ENCODE data around the gene ELOA2.
"Not testable (repeated sequence)": the region's sequence is repeated elsewhere in the genome, so short reads cannot be mapped to it uniquely, and the experiment has no call there.

ELOA2 gene, protein sequence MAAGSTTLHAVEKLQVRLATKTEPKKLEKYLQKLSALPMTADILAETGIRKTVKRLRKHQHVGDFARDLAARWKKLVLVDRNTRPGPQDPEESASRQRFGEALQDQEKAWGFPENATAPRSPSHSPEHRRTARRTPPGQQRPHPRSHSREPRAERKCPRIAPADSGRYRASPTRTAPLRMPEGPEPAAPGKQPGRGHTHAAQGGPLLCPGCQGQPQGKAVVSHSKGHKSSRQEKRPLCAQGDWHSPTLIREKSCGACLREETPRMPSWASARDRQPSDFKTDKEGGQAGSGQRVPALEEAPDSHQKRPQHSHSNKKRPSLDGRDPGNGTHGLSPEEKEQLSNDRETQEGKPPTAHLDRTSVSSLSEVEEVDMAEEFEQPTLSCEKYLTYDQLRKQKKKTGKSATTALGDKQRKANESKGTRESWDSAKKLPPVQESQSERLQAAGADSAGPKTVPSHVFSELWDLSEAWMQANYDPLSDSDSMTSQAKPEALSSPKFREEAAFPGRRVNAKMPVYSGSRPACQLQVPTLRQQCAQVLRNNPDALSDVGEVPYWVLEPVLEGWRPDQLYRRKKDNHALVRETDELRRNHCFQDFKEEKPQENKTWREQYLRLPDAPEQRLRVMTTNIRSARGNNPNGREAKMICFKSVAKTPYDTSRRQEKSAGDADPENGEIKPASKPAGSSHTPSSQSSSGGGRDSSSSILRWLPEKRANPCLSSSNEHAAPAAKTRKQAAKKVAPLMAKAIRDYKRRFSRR

GRCh38 chr18:47035156-47035671 is at the start of gene ELOA2:
TSS of gene ELOA2 (minus strand) at chr18:47035621. CDS start at chr18:47035264, 357 bp downstream.
- no peak for DNase-seq (ENCODE audit: low read depth)

DNA sequence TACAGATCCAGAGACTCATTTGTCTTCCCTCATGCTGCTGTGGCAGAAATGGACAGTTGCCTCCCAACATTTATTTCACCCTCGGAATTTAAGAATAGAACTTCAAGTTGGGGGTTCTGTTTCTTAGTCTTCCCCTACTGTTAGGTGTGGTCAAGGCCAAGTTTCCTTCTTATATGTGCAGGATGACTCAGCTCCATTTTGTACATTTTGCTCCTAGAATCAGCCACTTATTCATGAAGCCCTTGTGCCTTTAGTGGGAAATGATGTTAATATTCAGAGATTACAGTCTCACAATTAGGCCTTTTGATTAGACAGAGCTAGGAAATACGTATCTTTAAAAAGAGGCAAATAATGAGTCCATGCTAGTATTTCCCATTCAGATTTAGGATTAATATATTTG is 46.2 kb upstream of the ELOA2 start:
- DNase-seq (ENCODE audit: low read depth) = no peak

DNA sequence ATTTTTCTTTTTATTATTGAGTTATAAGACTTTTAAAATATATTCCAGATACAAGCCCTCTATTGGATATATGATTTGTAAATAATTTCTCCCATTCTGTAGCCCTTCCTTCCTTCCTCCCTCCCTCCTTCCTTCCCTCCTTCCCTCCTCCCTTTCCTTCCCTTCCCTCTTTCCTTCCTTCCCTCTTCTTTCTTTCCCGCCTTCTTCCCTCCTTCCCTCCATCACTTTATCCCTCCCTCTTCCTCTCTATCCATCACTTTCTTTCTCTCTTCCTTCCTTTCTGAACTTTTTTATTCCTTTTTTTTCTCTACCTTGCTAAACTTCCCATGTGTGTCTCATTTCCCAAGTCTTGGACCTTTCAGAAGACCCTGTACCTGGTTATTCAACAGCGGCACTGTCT is 45.5 kb upstream of the ELOA2 start:
- no peak for DNase-seq (ENCODE audit: low read depth)

DNA sequence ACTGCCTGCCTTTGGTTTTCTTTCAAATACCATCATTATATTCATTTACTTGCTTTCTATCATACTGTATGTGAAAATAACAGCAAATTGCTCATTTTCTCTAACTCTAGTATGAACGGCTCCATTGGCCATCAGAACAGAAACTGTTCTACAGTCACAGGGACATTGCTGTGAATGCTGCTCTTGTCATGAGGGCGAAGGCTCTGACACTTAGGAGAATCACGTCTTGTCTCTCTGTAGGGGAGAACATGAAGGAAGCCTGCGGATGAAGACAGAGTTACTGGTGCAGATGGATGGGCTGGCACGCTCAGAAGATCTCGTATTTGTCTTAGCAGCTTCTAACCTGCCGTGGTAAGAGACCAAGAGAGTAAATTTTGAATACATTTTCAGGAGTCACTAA is 41.7 kb upstream of the ELOA2 start:
- no peak for DNase-seq (ENCODE audit: low read depth)

DNA sequence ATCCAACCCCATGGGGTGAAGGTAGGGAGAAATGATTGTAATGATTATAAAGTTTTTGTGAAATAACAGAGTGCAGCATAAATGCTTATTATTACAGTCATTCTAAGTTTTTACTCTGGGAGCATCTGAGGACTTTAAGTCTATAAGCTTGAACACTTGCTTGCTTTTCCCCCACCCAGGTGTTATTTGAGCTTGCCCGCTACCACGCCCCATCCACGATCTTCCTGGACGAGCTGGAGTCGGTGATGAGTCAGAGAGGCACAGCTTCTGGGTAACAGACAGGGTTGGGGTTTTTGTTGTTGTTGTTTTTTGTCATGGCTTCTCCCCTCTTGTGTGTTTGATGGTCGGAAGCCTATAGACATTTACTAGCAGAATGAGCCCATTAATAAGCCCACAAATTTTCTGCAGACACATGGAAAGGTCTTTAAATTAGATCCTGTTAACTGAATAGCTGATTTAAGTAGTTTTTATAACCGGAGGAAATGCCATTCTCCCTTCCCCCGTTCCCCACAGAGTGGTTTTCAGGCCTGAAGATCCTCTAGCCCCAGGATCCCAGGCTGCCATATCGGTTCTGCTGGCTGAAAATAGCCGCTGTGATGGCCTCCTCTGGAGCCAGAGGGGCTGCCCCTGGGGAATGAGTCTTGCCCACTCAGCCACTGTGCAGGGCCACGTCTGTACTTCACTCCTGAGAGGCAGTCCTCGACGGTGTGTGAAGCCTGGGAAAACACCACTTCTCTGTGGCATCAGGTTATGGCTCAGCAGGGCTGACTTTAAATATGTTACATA is 39.9 kb upstream of the ELOA2 start:
- DNase-seq (ENCODE audit: low read depth) = no peak

- DNase-seq (ENCODE audit: low read depth) = no peak
Observed at GRCh38 chr18:47067648-47068047, 32.2 kb upstream of the ELOA2 start.

DNA sequence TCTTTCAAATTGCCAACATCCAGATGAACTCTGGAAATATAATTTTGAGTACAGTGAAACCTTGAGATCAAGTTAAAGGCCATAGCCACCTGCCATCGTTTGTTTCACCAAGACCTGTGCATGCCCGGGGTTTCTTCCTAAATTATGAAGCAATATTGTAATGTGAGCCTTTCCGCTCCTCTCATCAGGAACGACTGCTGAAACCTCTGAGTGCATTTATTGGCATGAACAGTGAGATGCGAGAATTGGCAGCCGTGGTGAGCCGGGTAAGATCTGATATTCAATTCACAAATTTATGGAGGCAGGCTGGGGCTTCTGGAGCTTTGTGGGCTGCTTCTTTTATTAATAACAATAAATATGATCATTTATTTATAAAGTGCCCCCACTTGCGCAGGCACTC is 27.7 kb upstream of the ELOA2 start:
- DNase-seq (ENCODE audit: low read depth) = no peak

GRCh38 chr18:47062471-47062870 is 27.1 kb upstream of the ELOA2 start:
- no peak for DNase-seq (ENCODE audit: low read depth)

GRCh38 chr18:47054369-47054768 is 18.9 kb upstream of the ELOA2 start:
- DNase-seq (ENCODE audit: low read depth) = no peak

DNA sequence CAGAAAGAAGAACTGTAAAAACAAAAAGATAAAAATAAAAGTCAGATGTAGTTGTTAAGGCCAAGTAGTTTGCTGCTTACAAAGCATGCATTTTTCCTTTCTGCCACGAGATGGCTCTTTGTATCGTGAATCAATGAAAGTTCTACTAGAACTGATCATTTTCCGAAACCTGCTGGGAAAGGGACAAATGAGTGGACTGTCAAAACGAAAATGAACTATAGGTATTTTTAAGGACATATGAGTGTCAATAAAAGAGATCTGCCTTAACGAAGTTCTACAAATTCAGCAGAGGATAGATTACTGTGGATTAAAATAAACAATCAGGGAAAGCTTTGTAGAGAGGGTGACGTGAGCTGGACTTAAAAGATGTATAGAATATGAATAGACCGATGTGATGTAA is 15.0 kb upstream of the ELOA2 start:
- DNase-seq (ENCODE audit: low read depth) = no peak

DNA sequence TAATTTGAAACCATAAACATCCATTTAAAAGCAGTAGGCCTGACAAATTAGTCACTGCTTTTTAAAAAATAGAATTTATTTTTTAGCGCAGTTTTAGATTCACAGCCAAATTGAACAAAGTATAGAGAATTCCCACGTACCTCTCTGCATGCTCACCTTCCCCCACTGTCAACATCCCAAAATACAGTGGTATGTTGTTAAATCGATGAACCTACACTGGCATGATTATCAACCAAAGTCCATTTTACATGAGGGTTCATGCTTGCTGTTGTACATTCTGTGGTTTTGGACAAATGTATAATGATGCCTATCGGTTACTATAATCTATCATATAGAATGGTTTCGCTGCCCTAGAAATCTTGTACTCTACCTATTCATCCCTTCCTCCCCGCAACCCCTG is 5.6 kb upstream of the ELOA2 start:
- no peak for DNase-seq (ENCODE audit: low read depth)

- DNase-seq (ENCODE audit: low read depth) = no peak
Observed at GRCh38 chr18:47036927-47037578, 1.6 kb upstream of the ELOA2 start.

- no peak for DNase-seq (ENCODE audit: low read depth)
Observed at GRCh38 chr18:47036298-47036874, 965 bp upstream of the ELOA2 start.

- DNase-seq (ENCODE audit: low read depth) = not testable (repeated sequence)
Observed at GRCh38 chr18:47034591-47034990, 830 bp downstream of the ELOA2 start.

DNA sequence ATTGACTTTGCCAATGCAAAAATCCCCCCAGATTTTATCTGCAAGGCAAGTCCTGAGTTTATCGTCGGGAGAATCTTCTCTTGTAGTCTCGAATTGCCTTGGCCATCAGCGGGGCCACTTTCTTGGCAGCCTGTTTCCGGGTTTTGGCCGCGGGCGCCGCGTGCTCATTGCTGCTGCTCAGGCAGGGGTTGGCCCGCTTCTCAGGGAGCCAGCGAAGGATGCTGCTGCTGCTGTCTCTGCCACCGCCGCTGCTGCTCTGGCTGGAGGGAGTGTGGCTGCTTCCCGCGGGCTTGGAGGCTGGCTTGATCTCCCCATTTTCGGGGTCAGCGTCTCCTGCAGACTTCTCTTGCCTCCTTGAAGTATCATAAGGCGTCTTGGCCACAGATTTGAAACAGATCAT is 2.5 kb downstream of the ELOA2 start:
- no peak for DNase-seq (ENCODE audit: low read depth)

DNA sequence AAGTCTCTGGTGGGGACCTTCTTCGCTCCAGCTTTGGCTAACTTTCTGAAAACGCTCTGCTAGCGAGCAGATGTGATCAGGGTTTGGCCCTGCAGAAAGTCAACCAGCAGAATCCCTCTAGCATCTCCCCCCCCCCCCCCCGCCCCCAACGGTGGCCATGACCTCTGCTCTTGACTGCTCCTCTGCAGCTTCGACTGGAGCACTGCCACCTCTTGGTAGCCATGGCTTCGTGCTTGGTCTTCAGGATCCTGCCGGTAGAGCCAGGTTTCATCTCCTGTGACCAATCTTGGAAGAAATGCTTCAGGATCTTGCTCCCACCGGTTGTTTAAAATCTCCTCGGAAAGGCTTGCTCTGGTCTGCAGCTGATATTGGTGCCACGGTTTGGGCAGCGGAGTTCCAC is 4.5 kb downstream of the ELOA2 start:
- DNase-seq (ENCODE audit: low read depth) = not testable (repeated sequence)

GRCh38 chr18:47029684-47030353 is 5.6 kb downstream of the ELOA2 start:
- DNase-seq (ENCODE audit: low read depth) = not testable (repeated sequence)

GRCh38 chr18:47028738-47029137 is 6.7 kb downstream of the ELOA2 start:
- not testable (repeated sequence) for DNase-seq (ENCODE audit: low read depth)

GRCh38 chr18:47025557-47026174 is 9.8 kb downstream of the ELOA2 start:
- DNase-seq (ENCODE audit: low read depth) = not testable (repeated sequence)

DNA sequence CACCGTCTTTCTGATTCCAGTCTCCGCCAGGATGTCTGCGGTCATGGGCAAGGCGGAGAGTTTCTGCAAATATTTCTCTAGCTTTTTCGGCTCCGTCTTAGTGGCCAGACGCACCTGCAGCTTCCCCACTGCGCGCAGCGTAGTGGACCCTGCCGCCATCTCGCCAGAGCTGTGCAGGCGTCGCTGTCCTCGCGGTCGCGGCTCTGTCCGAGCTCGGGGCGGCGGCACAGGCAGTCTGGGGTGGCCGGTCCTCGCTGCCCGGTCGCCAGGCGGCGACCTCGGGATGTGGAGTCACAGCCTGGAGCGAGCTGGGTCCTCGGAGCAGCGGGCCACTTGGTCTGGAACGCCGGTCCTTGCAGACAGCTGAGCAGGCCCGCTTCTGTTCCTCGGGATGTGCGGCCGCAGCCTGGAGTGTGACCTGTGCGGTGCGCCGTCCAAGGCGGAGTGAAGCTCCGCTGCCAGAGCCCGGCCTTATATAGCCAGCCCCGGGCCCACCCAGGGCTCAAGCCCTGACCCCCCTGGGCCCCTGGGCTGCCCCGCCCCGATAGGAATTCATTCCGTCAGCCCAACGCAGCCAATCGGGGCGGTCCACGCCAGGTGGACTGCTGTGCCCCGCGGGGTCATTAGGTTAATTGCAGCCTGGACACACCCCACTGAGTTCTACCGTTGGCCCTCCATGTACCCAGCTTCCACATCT is 11.5 kb downstream of the ELOA2 start:
- DNase-seq (ENCODE audit: low read depth) = not testable (repeated sequence)
